Measurements from ENCODE around the gene ADAM12.

ADAM12 gene

GRCh38 chr10:126242397-126243260, 145.6 kb downstream of the ADAM12 start:
- DNase-seq (ENCODE audit: low read depth, low spot score): no peak
- no peak overlapping the region for H3K27ac ChIP-seq
- TF ChIP-seq EZH2 (IDR thresholded peaks at IDR 0.05) (no peak), POLR2AphosphoS5 (IDR thresholded peaks at IDR 0.05; ENCODE audit: borderline replicate concordance, low read depth, low read length) (no peak), FOXP2 (optimal IDR thresholded peaks at IDR 0.05; ENCODE audit: control extremely low read depth, extremely low read length, insufficient read depth) (no peak)
- H3K9ac ChIP-seq (ENCODE audit: insufficient read length): no peak overlapping the region
- H3K36me3 ChIP-seq (ENCODE audit: insufficient read depth, low read length): no peaks in the 10 kb centered on the region
- H3K9me3 ChIP-seq (ENCODE audit: low read depth, low read length): no peaks in the 10 kb centered on the region
- H3K4me3 ChIP-seq: no peak overlapping the region

- H3K9ac ChIP-seq (ENCODE audit: insufficient read length): no peak overlapping the region
- H3K27ac ChIP-seq: no peak overlapping the region
- TF ChIP-seq EZH2 (IDR thresholded peaks at IDR 0.05): no peak
- TF ChIP-seq FOXP2 (optimal IDR thresholded peaks at IDR 0.05; ENCODE audit: control extremely low read depth, extremely low read length, insufficient read depth): no peak
- no peak for TF ChIP-seq POLR2AphosphoS5 (IDR thresholded peaks at IDR 0.05; ENCODE audit: borderline replicate concordance, low read depth, low read length)
- no peak for DNase-seq (ENCODE audit: low read depth, low spot score)
- no peaks in the 10 kb centered on the region for H3K36me3 ChIP-seq (ENCODE audit: insufficient read depth, low read length)
- no peak overlapping the region for H3K4me3 ChIP-seq
- no peaks in the 10 kb centered on the region for H3K9me3 ChIP-seq (ENCODE audit: low read depth, low read length)
Observed at GRCh38 chr10:126240483-126240882, 147.8 kb downstream of the ADAM12 start.

DNA sequence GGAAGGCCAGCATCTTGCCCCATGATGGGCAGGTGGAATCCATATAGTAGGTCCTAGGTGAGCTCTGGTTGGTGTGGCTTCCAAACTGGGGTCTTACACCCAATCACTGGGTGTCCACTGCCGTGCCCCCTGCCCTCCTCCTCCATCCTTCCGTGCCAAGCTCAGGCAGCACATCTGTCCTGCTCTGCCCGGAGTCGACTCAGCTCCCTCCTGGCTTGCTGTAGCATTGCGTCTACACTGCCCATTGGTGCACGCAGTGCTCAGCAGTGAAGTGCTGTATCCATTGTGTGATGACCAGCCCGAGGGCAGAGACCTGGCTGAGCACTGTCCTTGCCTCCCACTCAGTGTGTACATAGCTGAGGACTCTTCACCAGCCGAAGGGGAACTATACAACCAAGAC, 148.4 kb downstream of the ADAM12 start:
- Histone ChIP-seq H3K9ac (ENCODE audit: insufficient read length) (no peak overlapping the region), H3K36me3 (ENCODE audit: insufficient read depth, low read length) (no peaks in the 10 kb centered on the region), H3K27ac (no peak overlapping the region), H3K4me3 (no peak overlapping the region), H3K9me3 (ENCODE audit: low read depth, low read length) (no peaks in the 10 kb centered on the region)
- TF ChIP-seq EZH2 (IDR thresholded peaks at IDR 0.05) (no peak), POLR2AphosphoS5 (IDR thresholded peaks at IDR 0.05; ENCODE audit: borderline replicate concordance, low read depth, low read length) (no peak), FOXP2 (optimal IDR thresholded peaks at IDR 0.05; ENCODE audit: control extremely low read depth, extremely low read length, insufficient read depth) (no peak)
- DNase-seq (ENCODE audit: low read depth, low spot score): no peak

DNA sequence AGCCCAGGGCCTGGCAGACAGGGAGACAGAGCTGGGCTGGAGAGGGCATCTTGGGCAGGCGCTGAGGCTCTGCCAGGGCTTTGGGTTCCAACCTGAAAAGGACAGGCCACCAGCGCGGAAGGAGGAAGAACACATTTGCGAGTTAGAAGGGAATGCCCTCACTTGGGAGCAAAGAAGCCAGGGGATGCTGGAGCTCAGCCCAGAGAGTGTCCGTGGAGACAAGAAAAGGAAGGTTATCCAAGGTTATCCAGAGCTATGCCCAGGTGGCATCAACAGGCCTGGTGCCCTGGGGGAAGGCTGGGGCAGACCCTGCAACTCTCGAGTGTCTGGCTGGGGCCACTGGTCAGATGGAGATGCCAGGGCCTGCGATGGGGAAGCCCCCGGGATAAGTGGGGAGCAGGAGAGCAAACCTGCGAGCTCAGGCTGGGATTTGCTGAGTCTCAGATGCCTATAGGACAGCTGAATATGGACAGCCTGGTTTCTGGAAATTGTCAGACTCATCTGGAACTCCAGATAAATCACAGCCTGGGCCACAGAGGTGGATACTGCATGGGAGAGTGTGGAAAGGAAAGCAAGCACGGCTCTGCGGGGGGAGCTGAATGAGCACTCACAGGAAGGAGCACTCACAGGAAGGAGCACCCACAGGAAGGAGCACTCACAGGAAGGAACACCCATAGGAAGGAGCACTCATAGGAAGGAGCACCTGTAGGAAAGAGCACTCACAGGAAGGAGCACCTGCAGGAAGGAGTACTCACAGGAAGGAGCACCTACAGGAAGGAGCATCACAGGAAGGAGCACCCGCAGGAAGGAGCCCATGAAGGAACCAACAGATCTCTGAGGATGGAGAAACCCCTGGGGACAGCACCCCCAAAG, 152.1 kb downstream of the ADAM12 start:
- DNase-seq (ENCODE audit: low read depth, low spot score): no peak
- no peak for TF ChIP-seq POLR2AphosphoS5 (IDR thresholded peaks at IDR 0.05; ENCODE audit: borderline replicate concordance, low read depth, low read length)

DNA sequence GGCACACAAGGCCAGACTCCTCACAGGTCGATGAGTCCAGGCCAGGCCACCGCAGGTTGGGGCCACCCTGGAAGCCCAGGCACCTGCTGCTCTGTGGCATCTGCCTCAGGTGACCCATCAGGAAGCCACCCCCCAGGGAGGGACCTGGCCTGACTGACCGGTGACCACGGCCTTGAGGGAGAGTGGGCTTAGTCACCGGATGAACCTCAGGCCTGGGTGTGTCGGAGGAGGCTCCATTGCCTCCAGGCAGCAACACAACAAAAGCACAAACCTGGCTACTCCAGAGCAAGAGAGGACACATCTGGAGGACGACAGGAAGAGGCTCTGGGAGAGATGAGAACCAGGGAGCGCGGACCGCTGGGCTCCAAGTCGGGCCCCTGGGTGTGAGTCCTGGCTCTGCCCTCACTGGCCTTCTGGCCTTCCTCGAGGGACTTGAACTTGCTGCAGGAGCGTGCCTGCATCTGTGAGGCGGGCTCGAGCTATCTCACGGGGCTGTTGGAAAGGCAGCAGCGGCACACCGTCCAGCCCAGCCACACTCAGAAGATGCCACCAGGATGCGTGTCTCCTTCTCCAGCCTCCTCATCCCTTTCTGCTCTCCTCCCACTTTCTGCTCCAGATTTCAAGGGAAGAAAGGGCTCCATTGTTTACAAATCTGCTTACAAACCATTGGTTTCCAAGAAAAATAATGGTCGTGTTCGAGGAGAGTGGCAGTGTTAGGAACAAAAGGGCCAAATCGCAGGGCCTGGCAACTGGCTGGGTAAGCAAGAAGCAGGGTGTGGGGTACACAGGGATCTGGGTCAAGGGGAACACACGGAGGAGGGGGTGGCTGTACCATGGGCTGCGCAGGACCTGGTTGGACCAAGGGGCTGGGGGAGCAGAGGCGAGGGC, 152.9 kb downstream of the ADAM12 start:
- Histone ChIP-seq H3K9me3 (ENCODE audit: low read depth, low read length) (no peaks in the 10 kb centered on the region), H3K4me3 (no peak overlapping the region), H3K9ac (ENCODE audit: insufficient read length) (no peak overlapping the region), H3K36me3 (ENCODE audit: insufficient read depth, low read length) (no peaks in the 10 kb centered on the region), H3K27ac (no peak overlapping the region)
- DNase-seq (ENCODE audit: low read depth, low spot score): no peak
- TF ChIP-seq POLR2AphosphoS5 (IDR thresholded peaks at IDR 0.05; ENCODE audit: borderline replicate concordance, low read depth, low read length): no peak
- no peak for TF ChIP-seq EZH2 (IDR thresholded peaks at IDR 0.05)
- TF ChIP-seq FOXP2 (optimal IDR thresholded peaks at IDR 0.05; ENCODE audit: control extremely low read depth, extremely low read length, insufficient read depth): no peak

More for the DNA sequence above, 152.1 kb downstream of the ADAM12 start:
- Histone ChIP-seq H3K9me3 (ENCODE audit: low read depth, low read length) (no peaks in the 10 kb centered on the region), H3K27ac (no peak overlapping the region), H3K36me3 (ENCODE audit: insufficient read depth, low read length) (no peaks in the 10 kb centered on the region), H3K9ac (ENCODE audit: insufficient read length) (no peak overlapping the region), H3K4me3 (no peak overlapping the region)

DNA sequence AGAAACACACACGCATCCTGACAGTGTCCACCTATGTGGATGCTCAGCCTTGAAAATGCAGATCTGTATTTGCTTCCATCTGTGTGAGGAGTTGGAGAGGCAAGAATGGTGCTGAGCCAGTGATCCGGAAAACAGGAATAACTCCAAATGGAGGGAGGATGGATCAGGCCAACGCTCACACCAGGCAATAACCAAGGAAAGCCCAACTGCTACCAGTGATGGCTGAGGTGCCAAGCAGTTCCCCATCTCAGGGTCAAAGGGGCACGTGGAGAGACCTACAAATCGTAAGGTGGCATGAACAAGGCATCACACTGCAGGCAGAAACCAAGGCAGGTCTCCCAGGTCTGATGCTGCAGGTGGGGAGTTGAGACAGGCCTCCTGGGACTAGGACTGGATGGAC, 153.6 kb downstream of the ADAM12 start:
- Histone ChIP-seq H3K9ac (ENCODE audit: insufficient read length) (no peak overlapping the region), H3K36me3 (ENCODE audit: insufficient read depth, low read length) (no peaks in the 10 kb centered on the region), H3K4me3 (no peak overlapping the region), H3K9me3 (ENCODE audit: low read depth, low read length) (no peaks in the 10 kb centered on the region), H3K27ac (no peak overlapping the region)
- no peak for TF ChIP-seq FOXP2 (optimal IDR thresholded peaks at IDR 0.05; ENCODE audit: control extremely low read depth, extremely low read length, insufficient read depth)
- no peak for TF ChIP-seq POLR2AphosphoS5 (IDR thresholded peaks at IDR 0.05; ENCODE audit: borderline replicate concordance, low read depth, low read length)
- TF ChIP-seq EZH2 (IDR thresholded peaks at IDR 0.05): no peak
- no peak for DNase-seq (ENCODE audit: low read depth, low spot score)

- TF ChIP-seq POLR2AphosphoS5 (IDR thresholded peaks at IDR 0.05; ENCODE audit: borderline replicate concordance, low read depth, low read length) (no peak), FOXP2 (optimal IDR thresholded peaks at IDR 0.05; ENCODE audit: control extremely low read depth, extremely low read length, insufficient read depth) (no peak), EZH2 (IDR thresholded peaks at IDR 0.05) (no peak)
- Histone ChIP-seq H3K36me3 (ENCODE audit: insufficient read depth, low read length) (no peaks in the 10 kb centered on the region), H3K4me3 (no peak overlapping the region), H3K9me3 (ENCODE audit: low read depth, low read length) (no peaks in the 10 kb centered on the region), H3K27ac (no peak overlapping the region), H3K9ac (ENCODE audit: insufficient read length) (no peak overlapping the region)
- no peak for DNase-seq (ENCODE audit: low read depth, low spot score)
Observed at GRCh38 chr10:126233182-126234148, 154.8 kb downstream of the ADAM12 start.

Data from SK-N-MC (cell line).